OCI-LY3 (cell line): Measurements from ENCODE around the gene DEFB110.

Source experiments
- CTCF ChIP-seq: fragments of 200-600, 300-600 bp; sonication (generic); IDR thresholded peaks from 2 replicates; pipeline ENCODE4 v1.5.1; 2014; ENCODE audit warnings: antibody characterized with exemption, low read length, low read depth
- EZH2phosphoT487 ChIP-seq: fragments of 200-600 bp; shearing (Covaris generic); IDR thresholded peaks from 2 replicates; pipeline ENCODE4 v1.6.1; 2018; ENCODE audit warnings: antibody characterized with exemption, mixed run types, low read depth

- TF ChIP-seq CTCF (no peak), EZH2phosphoT487 (no peak)
Measured at GRCh38 chr6:49987749-49988148, 34.0 kb downstream of the DEFB110 start.
